GM18511 (cell line): ENCODE measurements around the gene KRTAP10-10.
"Not testable (repeated sequence)": the region's sequence is repeated elsewhere in the genome, so short reads cannot be mapped to it uniquely, and the experiment has no call there.

Experiments used
- ATAC-seq: cut with Tn5 transposase; IDR thresholded peaks from one replicate; pipeline ENCODE4 v1.9.1; 2021; ENCODE audit warnings: mild to moderate bottlenecking, moderate library complexity; ENCODE audit not compliant: unreplicated experiment

The KRTAP10-10 gene

GRCh38 chr21:44671911-44672310 is 34.8 kb downstream of the KRTAP10-10 start:
- no peak for ATAC-seq

DNA sequence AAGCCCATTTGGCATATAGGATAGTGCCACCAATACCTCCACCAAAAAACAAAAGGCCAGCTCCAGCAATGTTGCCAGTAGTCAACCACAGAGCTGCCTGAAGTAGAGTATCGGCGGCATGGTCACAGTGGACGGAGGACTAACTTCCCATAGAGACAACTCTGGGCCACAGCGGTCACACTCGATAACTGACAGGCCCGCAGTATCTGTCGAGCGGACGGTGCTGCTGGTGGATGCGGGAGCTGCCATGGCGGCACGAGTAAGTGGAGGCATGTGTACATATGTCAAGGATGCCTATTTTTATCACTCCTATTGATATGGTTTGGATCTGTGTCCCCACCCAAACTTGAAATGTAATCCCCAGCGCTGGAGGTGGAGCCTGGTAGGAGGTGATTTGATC is 40.7 kb downstream of the KRTAP10-10 start:
- no peak for ATAC-seq

- ATAC-seq = no peak
Observed at GRCh38 chr21:44681152-44681551, 44.0 kb downstream of the KRTAP10-10 start.

- no peak for ATAC-seq
Observed at GRCh38 chr21:44681861-44682579, 44.9 kb downstream of the KRTAP10-10 start, which contains the start of gene KRTAP12-1. TSS of gene KRTAP12-1 (minus strand) at chr21:44682163. CDS start at chr21:44682123, 40 bp downstream.

DNA sequence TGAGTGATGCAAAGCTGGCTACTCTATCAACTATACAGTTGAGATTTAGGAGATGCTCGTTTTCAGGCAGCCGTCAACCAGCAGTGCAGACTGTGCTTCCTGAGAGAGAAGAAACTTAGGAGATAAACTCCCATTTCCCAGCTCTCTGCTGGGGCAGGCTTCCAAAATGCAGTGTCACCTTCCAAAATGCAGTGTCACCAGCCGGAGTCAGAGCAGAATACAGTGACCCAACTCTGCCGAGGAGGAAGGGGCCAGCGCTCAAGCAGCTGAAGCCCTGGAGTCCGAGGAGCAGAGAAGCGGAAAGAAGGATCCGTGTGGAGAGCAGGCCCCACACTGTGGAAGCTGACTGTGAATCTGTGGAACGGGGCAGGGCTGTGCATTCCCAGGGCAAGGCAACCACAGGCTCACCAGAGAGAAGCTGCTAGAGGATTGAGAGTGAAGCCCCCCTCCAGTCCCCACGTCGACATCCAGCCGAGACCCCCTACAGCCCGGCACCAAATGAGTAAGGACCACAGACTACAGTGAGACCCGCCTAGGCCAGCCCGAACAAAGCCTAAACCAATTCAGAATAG is 45.5 kb downstream of the KRTAP10-10 start:
- no peak for ATAC-seq

- no peak for ATAC-seq
Observed at GRCh38 chr21:44684077-44684476, 46.9 kb downstream of the KRTAP10-10 start.

- no peak for ATAC-seq
Observed at GRCh38 chr21:44684483-44684882, 47.3 kb downstream of the KRTAP10-10 start.

DNA sequence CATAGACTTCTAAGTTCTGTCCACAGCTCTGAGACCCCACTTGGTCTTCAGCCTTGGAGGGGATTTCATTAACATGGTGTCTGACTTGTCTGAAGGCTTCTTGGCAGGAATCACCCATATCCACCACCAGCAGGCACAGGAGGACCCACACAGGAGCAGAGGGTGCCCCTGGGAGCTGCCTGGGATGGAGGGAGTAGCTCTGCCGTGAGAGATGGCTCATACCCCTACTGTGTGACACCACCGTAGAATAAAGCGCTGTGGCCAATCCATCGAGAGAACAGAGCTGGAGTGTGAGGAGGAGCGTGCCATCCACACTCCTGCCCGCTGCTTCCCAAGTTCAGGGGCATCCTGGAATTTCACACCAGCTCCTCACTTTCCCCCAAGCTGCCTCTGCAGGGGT is 47.9 kb downstream of the KRTAP10-10 start:
- not testable (repeated sequence) for ATAC-seq

DNA sequence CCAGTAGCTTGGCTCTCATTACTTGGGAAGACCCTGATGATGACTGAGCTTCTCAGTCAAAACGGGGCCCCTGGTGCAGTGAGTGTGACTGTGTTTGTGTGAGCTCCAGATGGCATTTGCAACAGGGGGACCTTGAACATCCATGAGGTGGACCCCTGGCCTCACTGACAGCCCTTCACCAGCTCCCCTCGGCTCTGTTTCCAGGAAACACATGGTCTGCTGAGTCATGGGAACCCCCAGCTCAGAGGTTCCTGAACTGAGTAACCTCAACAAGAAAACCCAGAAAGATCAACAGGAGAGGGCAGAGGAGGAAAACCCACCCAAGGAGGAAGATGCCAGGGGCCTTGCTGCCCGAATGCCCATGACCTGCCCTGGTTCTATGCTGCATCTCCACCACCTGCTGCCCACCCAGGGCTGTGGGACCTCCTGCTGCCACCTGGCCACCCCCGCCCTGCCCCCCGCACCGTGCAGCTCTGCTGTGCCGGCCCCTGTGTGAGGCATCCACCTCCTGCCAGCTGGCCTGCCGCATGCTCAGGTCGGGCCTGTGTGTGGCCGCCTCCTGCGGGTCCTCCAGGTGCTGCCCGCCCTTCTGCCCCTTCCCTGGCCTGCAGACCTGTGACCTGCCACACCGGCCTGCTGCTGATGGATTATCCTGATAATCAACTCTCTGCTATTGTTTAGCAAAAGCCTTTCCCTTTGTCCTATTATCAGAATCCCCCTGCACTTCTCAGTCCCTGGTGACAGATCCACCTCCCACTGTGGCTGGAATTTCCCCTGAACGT is 49.0 kb downstream of the KRTAP10-10 start:
- no peak for ATAC-seq

DNA sequence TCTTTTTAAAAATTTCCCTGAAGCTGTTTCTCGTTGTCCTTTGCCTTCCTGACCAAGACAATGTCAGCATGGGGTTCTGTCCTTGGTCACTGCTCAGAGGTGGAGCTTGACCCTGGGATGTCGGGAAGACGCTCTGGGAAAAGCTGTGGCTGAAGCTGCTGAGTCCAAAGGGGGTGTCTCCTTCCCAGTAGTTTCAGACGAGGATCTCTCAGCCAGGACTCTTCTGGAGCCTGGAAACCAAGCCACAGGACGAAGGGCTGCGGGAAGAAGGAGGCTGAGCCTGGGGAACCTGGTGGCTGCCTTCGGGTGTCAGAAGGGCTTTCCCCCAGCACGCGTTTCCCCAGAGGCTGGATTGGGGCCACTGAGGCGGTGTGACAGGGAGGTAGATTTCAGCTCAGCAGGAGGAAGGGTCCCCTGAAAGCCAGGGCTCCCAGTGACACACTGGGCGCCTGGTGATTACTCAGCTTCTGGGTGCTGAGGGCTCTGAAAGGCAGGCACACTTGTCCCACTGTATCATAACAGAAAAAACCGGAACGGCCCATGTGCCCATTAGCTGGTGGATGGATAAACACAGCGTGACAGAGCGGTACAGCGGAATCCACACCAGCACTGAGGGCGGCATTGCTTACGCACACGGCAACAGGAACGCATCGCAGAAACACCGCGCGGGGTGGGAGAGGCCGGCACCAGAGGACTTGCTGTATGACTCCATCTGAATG is 49.8 kb downstream of the KRTAP10-10 start:
- ATAC-seq = no peak

- ATAC-seq = no peak
Observed at GRCh38 chr21:44687671-44688070, 50.5 kb downstream of the KRTAP10-10 start.
